ENCODE measurements around the gene POLD3. TPM values are rescaled to one million over a fixed set of nuclear protein-coding genes. Genes with fewer than 3 reads are reported as not detected.
"Not testable (repeated sequence)": the region's sequence is repeated elsewhere in the genome, so short reads cannot be mapped to it uniquely, and the experiment has no call there.

POLD3 gene
- total RNA-seq, 1 donor from 2014 or later = 11.0 TPM

DNA sequence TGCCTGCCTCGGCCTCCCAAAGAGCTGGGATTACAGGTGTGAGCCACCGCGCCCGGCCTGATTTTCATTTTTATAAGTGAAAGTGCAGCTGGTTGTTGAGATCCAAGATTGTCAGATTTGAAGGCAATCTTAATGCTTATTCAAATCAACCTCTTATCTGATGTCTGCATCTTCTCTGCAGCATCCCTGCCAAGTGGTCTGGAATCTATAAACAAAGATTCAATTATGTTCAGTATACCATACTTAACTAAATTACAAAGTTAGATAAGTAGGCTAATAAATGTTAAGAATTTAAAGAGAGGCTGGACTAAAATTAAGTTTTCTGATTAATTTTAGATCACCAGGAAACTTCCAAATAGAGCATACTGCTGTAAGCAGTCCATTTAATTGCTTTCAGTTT lies 53.8 kb downstream of the POLD3 start:
- H3K4me1 ChIP-seq (ENCODE audit: control insufficient read depth in 3 of 3, insufficient read depth in 3 of 3, low read length in 3 of 3) = peaks cover 0 to 3% (median 2%) of the 10 kb centered on the region in 3 donors
- H3K36me3 ChIP-seq (ENCODE audit: control insufficient read depth in 3 of 3, insufficient read depth in 3 of 3, low read length in 3 of 3) = peaks cover 0 to 10% (median 5%) of the 10 kb centered on the region in 3 donors
- H3K27ac ChIP-seq (ENCODE audit: low read depth, low read length) = no peak overlapping the region
- H3K4me3 ChIP-seq (ENCODE audit: low read length in 3 of 3) = no peak overlapping the region
- no peaks in the 10 kb centered on the region for H3K27me3 ChIP-seq (ENCODE audit: control insufficient read depth in 3 of 3, insufficient read depth in 3 of 3, low read length in 3 of 3)
- H3K9me3 ChIP-seq (ENCODE audit: control insufficient read depth in 3 of 3, low read length in 3 of 3) = no peaks in the 10 kb centered on the region
- no peak overlapping the region for H3K9ac ChIP-seq (ENCODE audit: low read depth in 1 of 3, low read length in 3 of 3)

DNA sequence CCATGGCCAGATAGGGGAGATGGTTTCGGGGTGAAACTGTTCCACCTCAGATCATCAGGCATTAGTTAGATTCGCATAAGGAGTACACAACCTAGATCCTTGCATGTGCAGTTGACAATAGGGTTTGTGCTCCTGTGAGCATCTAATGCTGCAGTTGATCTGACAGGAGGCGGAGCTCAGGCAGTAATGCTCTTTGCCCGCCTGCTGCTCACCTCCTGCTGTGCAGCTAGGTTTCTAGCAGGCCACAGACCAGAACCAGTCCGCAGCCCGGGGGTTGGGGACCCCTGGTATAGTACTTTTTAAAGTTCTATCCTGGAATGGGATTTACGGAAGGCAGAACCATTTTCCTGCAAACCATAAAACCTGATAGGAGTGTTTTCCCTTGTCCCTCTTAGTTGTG lies 54.6 kb downstream of the POLD3 start:
- H3K9me3 ChIP-seq (ENCODE audit: control insufficient read depth in 3 of 3, low read length in 3 of 3) = no peaks in the 10 kb centered on the region
- peaks cover 0 to 4% (median 2%) of the 10 kb centered on the region in 3 donors for H3K36me3 ChIP-seq (ENCODE audit: control insufficient read depth in 3 of 3, insufficient read depth in 3 of 3, low read length in 3 of 3)
- no peak overlapping the region for H3K4me3 ChIP-seq (ENCODE audit: low read length in 3 of 3)
- no peak overlapping the region for H3K9ac ChIP-seq (ENCODE audit: low read depth in 1 of 3, low read length in 3 of 3)
- H3K4me1 ChIP-seq (ENCODE audit: control insufficient read depth in 3 of 3, insufficient read depth in 3 of 3, low read length in 3 of 3) = peaks cover 0 to 3% (median 2%) of the 10 kb centered on the region in 3 donors
- H3K27me3 ChIP-seq (ENCODE audit: control insufficient read depth in 3 of 3, insufficient read depth in 3 of 3, low read length in 3 of 3) = no peaks in the 10 kb centered on the region
- H3K27ac ChIP-seq (ENCODE audit: low read depth, low read length) = no peak overlapping the region

DNA sequence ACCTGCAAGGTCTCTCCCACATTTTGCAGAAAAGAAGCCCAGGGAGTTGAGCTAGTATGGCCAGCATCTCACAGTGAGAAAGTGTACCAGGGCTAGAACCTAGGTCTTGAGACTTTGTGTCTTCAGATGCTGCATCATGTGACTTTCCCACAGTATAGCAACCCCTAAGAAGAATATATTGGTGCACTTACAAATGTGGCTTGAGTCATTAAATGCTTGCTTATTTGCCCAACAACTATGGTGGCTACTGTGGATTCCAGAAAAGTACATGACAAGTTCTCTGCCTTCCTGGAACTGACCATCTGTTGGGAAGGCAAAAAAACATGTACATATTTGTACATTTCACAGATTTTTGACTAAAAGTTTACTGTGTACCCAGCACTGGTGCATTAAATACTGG lies 55.0 kb downstream of the POLD3 start:
- Histone ChIP-seq H3K4me3 (ENCODE audit: low read length in 3 of 3) (no peak overlapping the region), H3K27me3 (ENCODE audit: control insufficient read depth in 3 of 3, insufficient read depth in 3 of 3, low read length in 3 of 3) (no peaks in the 10 kb centered on the region), H3K9me3 (ENCODE audit: control insufficient read depth in 3 of 3, low read length in 3 of 3) (no peaks in the 10 kb centered on the region), H3K4me1 (ENCODE audit: control insufficient read depth in 3 of 3, insufficient read depth in 3 of 3, low read length in 3 of 3) (peaks cover 0 to 3% (median 2%) of the 10 kb centered on the region in 3 donors), H3K36me3 (ENCODE audit: control insufficient read depth in 3 of 3, insufficient read depth in 3 of 3, low read length in 3 of 3) (peaks cover 0 to 2% (median 0%) of the 10 kb centered on the region in 3 donors), H3K9ac (ENCODE audit: low read depth in 1 of 3, low read length in 3 of 3) (no peak overlapping the region), H3K27ac (ENCODE audit: low read depth, low read length) (no peak overlapping the region)

DNA sequence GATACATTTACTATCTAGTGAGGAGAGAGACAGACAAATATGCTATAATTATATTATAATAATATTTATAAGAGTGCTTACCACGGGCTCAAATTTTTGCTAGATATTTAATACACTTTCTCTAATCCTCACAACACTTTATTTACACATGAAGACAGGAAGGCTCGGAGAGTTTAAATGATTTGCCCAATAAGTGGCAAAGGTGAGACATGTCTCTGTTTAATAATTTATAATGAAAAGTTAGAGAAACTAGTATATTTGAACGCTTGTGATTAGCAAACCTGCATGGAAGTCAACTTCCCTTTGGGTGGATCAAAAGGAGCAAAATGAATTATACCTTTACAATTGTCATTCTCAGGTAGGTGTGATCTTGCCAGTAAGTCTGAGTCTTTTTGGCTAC lies 55.4 kb downstream of the POLD3 start:
- H3K9me3 ChIP-seq (ENCODE audit: control insufficient read depth in 3 of 3, low read length in 3 of 3) = no peaks in the 10 kb centered on the region
- peaks cover 0 to 3% (median 2%) of the 10 kb centered on the region in 3 donors for H3K4me1 ChIP-seq (ENCODE audit: control insufficient read depth in 3 of 3, insufficient read depth in 3 of 3, low read length in 3 of 3)
- peaks cover 0 to 2% (median 0%) of the 10 kb centered on the region in 3 donors for H3K36me3 ChIP-seq (ENCODE audit: control insufficient read depth in 3 of 3, insufficient read depth in 3 of 3, low read length in 3 of 3)

DNA sequence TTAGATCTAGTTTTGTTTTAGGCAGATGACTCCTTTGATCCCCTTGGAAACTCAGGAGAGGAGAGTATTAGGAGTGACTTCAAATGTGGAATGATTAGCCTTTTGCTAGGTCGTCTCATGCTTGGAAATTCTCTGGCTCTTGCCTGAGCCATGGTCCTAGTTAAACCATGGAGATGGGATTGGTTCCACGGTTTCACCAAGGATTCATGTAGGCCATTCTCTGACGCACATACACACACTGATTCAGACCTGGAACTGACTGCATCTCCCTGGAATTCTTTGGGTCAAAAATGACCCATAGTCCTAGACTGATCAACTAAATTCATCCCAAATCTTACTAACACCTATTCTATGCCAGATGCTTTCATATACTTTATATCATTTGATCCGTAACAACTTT lies 56.5 kb downstream of the POLD3 start:
- Histone ChIP-seq H3K27ac (ENCODE audit: low read depth, low read length) (no peak overlapping the region), H3K4me3 (ENCODE audit: low read length in 3 of 3) (no peak overlapping the region), H3K9ac (ENCODE audit: low read depth in 1 of 3, low read length in 3 of 3) (no peak overlapping the region), H3K9me3 (ENCODE audit: control insufficient read depth in 3 of 3, low read length in 3 of 3) (no peaks in the 10 kb centered on the region), H3K27me3 (ENCODE audit: control insufficient read depth in 3 of 3, insufficient read depth in 3 of 3, low read length in 3 of 3) (no peaks in the 10 kb centered on the region), H3K36me3 (ENCODE audit: control insufficient read depth in 3 of 3, insufficient read depth in 3 of 3, low read length in 3 of 3) (peaks cover 0 to 2% (median 1%) of the 10 kb centered on the region in 3 donors), H3K4me1 (ENCODE audit: control insufficient read depth in 3 of 3, insufficient read depth in 3 of 3, low read length in 3 of 3) (peaks cover 0 to 3% (median 2%) of the 10 kb centered on the region in 3 donors)

More for the DNA sequence above, 55.4 kb downstream of the POLD3 start:
- H3K27me3 ChIP-seq (ENCODE audit: control insufficient read depth in 3 of 3, insufficient read depth in 3 of 3, low read length in 3 of 3) = no peaks in the 10 kb centered on the region
- H3K4me3 ChIP-seq (ENCODE audit: low read length in 3 of 3) = no peak overlapping the region
- no peak overlapping the region for H3K27ac ChIP-seq (ENCODE audit: low read depth, low read length)
- H3K9ac ChIP-seq (ENCODE audit: low read depth in 1 of 3, low read length in 3 of 3) = no peak overlapping the region

DNA sequence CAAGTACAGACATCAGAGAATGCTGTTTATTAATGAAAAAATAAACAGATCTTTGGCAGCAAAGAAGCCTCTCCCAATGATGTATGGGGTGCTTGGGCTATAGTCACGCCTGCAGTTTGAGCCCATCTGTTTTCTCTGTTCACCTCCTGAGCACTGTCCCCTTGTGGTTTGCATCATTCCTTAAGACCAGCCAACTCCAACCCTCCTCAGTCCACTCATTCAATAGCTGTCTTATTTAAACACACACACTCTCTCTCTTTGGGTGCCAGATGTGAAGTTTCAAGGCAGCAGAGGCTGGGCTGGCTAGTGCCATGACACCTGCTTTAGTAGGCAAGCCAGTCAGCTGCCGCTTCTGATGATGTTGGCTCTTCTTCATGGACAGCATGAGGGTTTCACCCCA lies 58.1 kb downstream of the POLD3 start:
- H3K27me3 ChIP-seq (ENCODE audit: control insufficient read depth in 3 of 3, insufficient read depth in 3 of 3, low read length in 3 of 3) = no peaks in the 10 kb centered on the region
- H3K4me1 ChIP-seq (ENCODE audit: control insufficient read depth in 3 of 3, insufficient read depth in 3 of 3, low read length in 3 of 3) = peaks cover 0 to 3% (median 2%) of the 10 kb centered on the region in 3 donors
- H3K27ac ChIP-seq (ENCODE audit: low read depth, low read length) = no peak overlapping the region
- H3K36me3 ChIP-seq (ENCODE audit: control insufficient read depth in 3 of 3, insufficient read depth in 3 of 3, low read length in 3 of 3) = peaks cover 0 to 3% (median 2%) of the 10 kb centered on the region in 3 donors
- H3K9me3 ChIP-seq (ENCODE audit: control insufficient read depth in 3 of 3, low read length in 3 of 3) = no peaks in the 10 kb centered on the region
- H3K9ac ChIP-seq (ENCODE audit: low read depth in 1 of 3, low read length in 3 of 3) = no peak overlapping the region
- no peak overlapping the region for H3K4me3 ChIP-seq (ENCODE audit: low read length in 3 of 3)

DNA sequence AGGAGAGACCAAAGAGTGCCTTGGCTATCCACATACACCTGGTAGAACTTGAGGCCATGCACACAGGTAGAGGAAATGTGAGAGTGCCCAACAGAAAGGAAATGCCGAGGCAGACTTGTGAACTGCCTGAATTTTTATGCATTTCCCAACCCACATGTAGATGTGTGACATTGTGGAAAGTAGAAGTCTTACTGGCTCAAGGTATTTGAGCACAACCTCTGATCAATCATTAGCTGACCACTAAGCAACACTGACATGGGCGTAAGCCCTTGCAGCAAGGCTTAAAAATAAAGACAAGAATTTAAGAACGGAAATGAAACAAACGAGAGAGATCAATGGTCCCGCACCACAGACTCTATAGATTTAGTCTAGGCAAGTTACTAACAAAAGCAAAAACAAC lies 62.6 kb downstream of the POLD3 start:
- H3K4me1 ChIP-seq (ENCODE audit: control insufficient read depth in 3 of 3, insufficient read depth in 3 of 3, low read length in 3 of 3) = peaks cover 0 to 3% (median 2%) of the 10 kb centered on the region in 3 donors
- H3K4me3 ChIP-seq (ENCODE audit: low read length in 3 of 3) = no peak overlapping the region
- peaks cover 0 to 3% (median 0%) of the 10 kb centered on the region in 3 donors for H3K36me3 ChIP-seq (ENCODE audit: control insufficient read depth in 3 of 3, insufficient read depth in 3 of 3, low read length in 3 of 3)
- H3K9ac ChIP-seq (ENCODE audit: low read depth in 1 of 3, low read length in 3 of 3) = no peak overlapping the region
- no peaks in the 10 kb centered on the region for H3K27me3 ChIP-seq (ENCODE audit: control insufficient read depth in 3 of 3, insufficient read depth in 3 of 3, low read length in 3 of 3)
- H3K27ac ChIP-seq (ENCODE audit: low read depth, low read length) = no peak overlapping the region
- H3K9me3 ChIP-seq (ENCODE audit: control insufficient read depth in 3 of 3, low read length in 3 of 3) = no peaks in the 10 kb centered on the region

DNA sequence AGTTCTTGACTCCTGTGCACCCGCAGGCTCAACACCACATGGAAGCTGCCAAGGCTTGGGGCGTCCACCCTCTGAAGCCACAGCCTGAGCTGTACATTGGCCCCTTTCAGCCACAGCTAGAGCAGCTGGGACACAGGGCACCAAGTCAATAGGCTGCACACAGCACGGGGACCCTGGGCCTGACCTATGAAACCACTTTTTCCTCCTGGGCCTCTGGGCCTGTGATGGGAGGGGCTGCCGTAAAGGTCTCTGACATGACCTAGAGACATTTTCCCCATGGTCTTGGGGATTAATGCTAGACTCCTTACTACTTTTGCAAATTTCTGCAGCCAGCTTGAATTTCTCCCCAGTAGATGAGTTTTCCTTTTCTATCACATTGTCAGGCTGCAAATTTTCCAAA lies 66.7 kb downstream of the POLD3 start:
- H3K27me3 ChIP-seq (ENCODE audit: control insufficient read depth in 3 of 3, insufficient read depth in 3 of 3, low read length in 3 of 3); H3K4me3 ChIP-seq (ENCODE audit: low read length in 3 of 3); H3K9me3 ChIP-seq (ENCODE audit: control insufficient read depth in 3 of 3, low read length in 3 of 3); H3K4me1 ChIP-seq (ENCODE audit: control insufficient read depth in 3 of 3, insufficient read depth in 3 of 3, low read length in 3 of 3); H3K27ac ChIP-seq (ENCODE audit: low read depth, low read length); H3K9ac ChIP-seq (ENCODE audit: low read depth in 1 of 3, low read length in 3 of 3); H3K36me3 ChIP-seq (ENCODE audit: control insufficient read depth in 3 of 3, insufficient read depth in 3 of 3, low read length in 3 of 3): not testable (repeated sequence)

DNA sequence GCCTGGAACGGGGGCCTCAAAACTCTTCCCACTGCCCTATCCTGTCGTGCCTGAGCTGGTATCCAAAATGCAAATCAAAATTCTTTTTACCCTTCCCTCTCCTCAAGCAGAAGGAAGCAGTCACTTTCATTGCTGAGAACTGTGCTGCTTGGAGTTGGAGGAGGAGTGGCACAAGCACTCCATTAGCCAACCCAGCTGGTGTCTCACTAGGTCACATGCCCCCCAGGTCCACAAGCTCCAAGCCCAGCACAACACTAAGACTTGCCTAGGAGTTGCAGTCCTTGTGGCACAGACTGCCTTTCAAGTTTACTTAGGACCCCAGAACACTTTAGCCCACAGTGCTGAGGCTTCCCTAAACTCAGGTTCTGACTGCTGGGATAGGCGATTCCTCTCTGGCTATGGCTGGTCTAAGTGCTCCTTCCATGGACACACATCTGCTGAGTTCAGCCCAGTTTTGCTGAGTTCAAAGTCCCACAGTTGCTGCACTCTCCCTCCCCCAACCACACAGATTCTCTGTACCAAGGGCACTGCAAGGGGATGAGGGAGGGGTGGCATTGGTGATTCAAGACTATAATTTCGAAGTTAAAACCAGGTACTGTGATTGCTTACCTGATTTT lies 70.2 kb downstream of the POLD3 start:
- H3K9me3 ChIP-seq (ENCODE audit: control insufficient read depth in 3 of 3, low read length in 3 of 3) = no peaks in the 10 kb centered on the region
- no peak overlapping the region for H3K4me3 ChIP-seq (ENCODE audit: low read length in 3 of 3)

DNA sequence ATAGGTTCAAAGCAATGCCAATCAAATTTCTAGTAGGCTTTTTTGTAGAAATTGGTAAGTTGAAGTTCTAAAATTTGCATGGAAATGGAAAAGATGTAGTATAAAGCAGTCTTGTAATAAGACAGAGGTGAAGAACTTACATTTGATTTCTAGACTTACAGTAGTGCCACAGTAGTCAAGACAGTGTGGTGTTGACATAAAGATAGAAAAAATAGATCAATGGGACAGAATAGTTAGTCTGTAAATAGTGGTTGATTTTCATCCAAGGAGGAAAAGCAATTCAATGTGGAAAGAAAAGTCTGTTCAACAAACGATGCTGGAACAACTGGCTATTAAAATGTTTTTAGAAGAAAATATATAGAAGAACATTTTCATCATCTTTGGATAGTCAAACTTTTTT lies 70.9 kb downstream of the POLD3 start:
- H3K9me3 ChIP-seq (ENCODE audit: control insufficient read depth in 3 of 3, low read length in 3 of 3) = no peaks in the 10 kb centered on the region
- H3K9ac ChIP-seq (ENCODE audit: low read depth in 1 of 3, low read length in 3 of 3) = no peak overlapping the region
- H3K27ac ChIP-seq (ENCODE audit: low read depth, low read length) = no peak overlapping the region
- no peaks in the 10 kb centered on the region for H3K36me3 ChIP-seq (ENCODE audit: control insufficient read depth in 3 of 3, insufficient read depth in 3 of 3, low read length in 3 of 3)
- H3K4me3 ChIP-seq (ENCODE audit: low read length in 3 of 3) = no peak overlapping the region
- H3K27me3 ChIP-seq (ENCODE audit: control insufficient read depth in 3 of 3, insufficient read depth in 3 of 3, low read length in 3 of 3) = no peaks in the 10 kb centered on the region
- no peaks in the 10 kb centered on the region for H3K4me1 ChIP-seq (ENCODE audit: control insufficient read depth in 3 of 3, insufficient read depth in 3 of 3, low read length in 3 of 3)

More for the DNA sequence above, 70.2 kb downstream of the POLD3 start:
- Histone ChIP-seq H3K4me1 (ENCODE audit: control insufficient read depth in 3 of 3, insufficient read depth in 3 of 3, low read length in 3 of 3) (no peaks in the 10 kb centered on the region), H3K27me3 (ENCODE audit: control insufficient read depth in 3 of 3, insufficient read depth in 3 of 3, low read length in 3 of 3) (no peaks in the 10 kb centered on the region), H3K36me3 (ENCODE audit: control insufficient read depth in 3 of 3, insufficient read depth in 3 of 3, low read length in 3 of 3) (no peaks in the 10 kb centered on the region), H3K9ac (ENCODE audit: low read depth in 1 of 3, low read length in 3 of 3) (no peak overlapping the region), H3K27ac (ENCODE audit: low read depth, low read length) (no peak overlapping the region)

Measured in skeletal muscle tissue (tissue), 4 donors.